ENCODE measurements around the gene EFTUD2.

DNA sequence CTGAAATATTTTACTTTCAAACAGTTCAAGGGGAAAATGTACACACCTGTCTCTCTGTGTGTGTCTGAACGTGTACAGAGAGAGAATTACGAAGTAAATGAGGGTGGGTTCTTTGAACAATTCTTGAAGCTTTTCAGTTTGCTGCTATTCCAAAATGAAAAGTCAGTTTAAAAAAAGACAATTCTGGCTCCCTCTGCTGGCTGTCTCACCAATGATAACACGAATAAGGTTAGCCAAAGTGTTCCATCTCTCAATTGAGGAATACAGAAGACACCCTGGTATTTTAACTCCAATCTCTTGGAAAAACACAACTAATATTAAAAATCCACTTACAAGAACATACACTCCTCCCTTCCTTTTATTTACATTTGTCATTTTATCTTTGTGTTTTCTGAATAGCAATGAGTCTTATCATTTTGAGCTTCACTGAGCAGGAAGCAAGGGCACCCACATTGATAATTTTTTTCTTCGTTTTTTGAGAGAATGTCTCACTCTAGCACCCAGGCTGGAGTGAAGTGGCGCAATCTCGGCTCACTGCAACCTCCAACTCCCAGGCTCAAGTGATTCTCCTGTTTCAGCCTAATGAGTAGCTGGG, 20.5 kb downstream of the EFTUD2 start:
- TF ChIP-seq, protein P1, sequence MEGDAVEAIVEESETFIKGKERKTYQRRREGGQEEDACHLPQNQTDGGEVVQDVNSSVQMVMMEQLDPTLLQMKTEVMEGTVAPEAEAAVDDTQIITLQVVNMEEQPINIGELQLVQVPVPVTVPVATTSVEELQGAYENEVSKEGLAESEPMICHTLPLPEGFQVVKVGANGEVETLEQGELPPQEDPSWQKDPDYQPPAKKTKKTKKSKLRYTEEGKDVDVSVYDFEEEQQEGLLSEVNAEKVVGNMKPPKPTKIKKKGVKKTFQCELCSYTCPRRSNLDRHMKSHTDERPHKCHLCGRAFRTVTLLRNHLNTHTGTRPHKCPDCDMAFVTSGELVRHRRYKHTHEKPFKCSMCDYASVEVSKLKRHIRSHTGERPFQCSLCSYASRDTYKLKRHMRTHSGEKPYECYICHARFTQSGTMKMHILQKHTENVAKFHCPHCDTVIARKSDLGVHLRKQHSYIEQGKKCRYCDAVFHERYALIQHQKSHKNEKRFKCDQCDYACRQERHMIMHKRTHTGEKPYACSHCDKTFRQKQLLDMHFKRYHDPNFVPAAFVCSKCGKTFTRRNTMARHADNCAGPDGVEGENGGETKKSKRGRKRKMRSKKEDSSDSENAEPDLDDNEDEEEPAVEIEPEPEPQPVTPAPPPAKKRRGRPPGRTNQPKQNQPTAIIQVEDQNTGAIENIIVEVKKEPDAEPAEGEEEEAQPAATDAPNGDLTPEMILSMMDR (IDR thresholded peaks at IDR 0.05): peak in 3 of 4 experiments; percentile 41 to 51 (median 47)
- TF ChIP-seq POLR2A (IDR thresholded peaks at IDR 0.05) (no peak), POLR2AphosphoS5 (IDR thresholded peaks at IDR 0.05) (no peak)
